Stimulated activated CD8-positive, alpha-beta memory T cell treated with anti-CD3 and anti-CD28 coated beads, Interleukin-4, amount 100 ng/mL, for 24 hours (primary cell): ENCODE results near the gene KCNJ18.
"Not testable (repeated sequence)": the region's sequence is repeated elsewhere in the genome, so short reads cannot be mapped to it uniquely, and the experiment has no call there.

Experiments used
- DNase-seq: peaks from one replicate; pipeline ENCODE4 v3.0.0-alpha.2; 2020; ENCODE audit warnings: low read depth

Gene KCNJ18

DNA sequence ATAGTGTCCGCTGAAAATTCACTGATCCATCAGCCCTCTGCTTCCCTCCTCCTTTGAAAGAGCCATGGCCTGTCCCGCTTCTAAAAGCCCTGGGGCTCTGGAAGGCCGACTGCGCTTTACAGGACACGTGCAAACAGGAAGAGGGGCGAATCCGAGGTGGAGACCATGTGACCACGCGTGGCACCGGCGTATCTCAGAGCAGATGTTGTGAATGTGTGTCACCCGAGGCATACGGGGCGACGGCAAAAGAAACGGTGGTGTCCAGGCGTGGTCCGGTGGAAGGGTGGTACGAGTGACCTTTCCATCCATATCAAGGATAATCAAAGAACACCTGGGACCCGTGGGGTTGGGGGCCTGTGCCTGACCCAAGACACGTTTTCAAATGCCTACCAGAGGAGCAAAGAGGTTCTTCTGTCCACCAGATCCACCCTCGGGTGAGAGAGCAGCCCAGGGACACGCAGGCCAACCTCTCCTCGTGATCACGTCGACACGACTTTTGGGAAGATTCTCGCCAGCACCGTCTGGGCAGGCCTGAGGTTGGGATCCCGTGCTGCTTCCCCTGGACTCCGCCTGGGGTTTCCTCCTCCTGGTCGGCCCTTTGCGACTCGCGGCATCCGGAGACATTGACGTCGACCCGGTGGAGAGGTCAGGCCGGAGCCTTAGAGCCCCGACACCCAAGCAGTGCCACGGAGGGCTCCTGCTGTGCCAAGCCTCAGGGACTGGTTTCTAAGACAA, 7.1 kb upstream of the KCNJ18 start:
- DNase-seq: not testable (repeated sequence)

GRCh38 chr17:21686165-21687015, 5.9 kb upstream of the KCNJ18 start:
- DNase-seq: no peak

- no peak for DNase-seq
These were observed 5.0 kb upstream of the KCNJ18 start for GRCh38 chr17:21687136-21687953.

GRCh38 chr17:21688293-21688949, 3.9 kb upstream of the KCNJ18 start:
- DNase-seq: no peak

- DNase-seq: no peak
These were observed 2.7 kb upstream of the KCNJ18 start for GRCh38 chr17:21689604-21690003.

GRCh38 chr17:21690811-21691210, 1.5 kb upstream of the KCNJ18 start:
- DNase-seq: not testable (repeated sequence)

DNA sequence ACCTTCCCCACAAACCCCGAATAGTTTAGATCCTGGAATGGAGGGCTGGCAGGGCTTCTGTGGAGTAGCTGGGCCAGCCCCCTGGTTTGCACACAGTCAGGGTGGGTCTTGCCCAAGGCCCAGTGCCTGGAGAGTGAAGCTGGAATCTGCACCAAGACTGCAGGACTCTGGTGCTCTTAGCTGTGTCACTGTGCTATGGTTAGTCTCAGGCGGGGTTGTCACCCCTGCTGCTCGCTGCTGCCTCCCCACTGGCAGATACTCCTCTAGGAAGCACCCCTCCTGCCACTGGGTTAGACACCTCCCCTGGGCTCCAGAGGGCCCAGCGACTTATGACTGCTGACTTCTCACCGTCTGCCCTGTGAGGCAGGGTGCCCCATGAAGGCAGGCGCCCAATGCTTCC, 842 bp upstream of the KCNJ18 start:
- not testable (repeated sequence) for DNase-seq

DNA sequence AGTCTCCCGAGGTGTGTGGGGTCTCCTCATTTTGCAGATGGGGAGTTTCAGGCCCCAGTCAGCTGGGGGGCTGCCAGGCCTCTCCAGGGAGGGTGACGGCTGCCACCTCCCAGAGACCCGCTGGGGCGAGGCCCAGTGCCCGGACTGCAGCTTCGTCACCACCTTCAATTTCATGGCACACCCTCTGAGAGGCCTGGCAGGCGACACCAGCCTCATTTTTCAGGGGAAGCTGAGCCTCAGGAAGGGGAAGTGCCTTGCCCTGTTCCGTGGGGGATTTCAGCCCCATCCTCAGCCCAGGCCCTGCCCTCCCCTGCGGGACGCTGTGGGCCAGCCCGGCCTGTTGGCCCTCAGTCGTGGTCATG, 362 bp downstream of the KCNJ18 start:
- DNase-seq: not testable (repeated sequence)

- not testable (repeated sequence) for DNase-seq
These were observed 1.1 kb downstream of the KCNJ18 start for GRCh38 chr17:21693391-21693796.

- not testable (repeated sequence) for DNase-seq
These were observed 1.6 kb downstream of the KCNJ18 start for GRCh38 chr17:21693937-21694336.

DNA sequence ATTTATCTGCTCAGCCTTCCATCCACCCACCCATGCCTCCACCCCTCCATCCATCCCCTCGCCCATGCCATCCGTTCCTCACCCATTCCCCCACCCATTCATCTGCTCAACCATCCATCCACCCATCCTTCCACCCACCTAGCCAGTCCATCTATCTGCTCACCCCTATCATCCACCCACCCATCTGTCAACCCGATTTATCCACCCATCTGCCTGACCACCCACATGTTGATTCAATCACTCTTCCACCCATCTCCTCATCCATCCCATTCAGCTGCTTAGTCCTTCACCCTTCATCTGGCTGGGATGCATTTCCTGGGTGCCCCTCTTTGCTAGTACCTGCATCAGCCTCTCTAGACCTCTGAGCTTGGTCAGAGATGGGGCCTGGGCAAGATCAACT, 3.9 kb downstream of the KCNJ18 start:
- DNase-seq: not testable (repeated sequence)

GRCh38 chr17:21696842-21697507, 4.7 kb downstream of the KCNJ18 start:
- not testable (repeated sequence) for DNase-seq

- not testable (repeated sequence) for DNase-seq
These were observed 5.2 kb downstream of the KCNJ18 start for GRCh38 chr17:21697508-21697860.

DNA sequence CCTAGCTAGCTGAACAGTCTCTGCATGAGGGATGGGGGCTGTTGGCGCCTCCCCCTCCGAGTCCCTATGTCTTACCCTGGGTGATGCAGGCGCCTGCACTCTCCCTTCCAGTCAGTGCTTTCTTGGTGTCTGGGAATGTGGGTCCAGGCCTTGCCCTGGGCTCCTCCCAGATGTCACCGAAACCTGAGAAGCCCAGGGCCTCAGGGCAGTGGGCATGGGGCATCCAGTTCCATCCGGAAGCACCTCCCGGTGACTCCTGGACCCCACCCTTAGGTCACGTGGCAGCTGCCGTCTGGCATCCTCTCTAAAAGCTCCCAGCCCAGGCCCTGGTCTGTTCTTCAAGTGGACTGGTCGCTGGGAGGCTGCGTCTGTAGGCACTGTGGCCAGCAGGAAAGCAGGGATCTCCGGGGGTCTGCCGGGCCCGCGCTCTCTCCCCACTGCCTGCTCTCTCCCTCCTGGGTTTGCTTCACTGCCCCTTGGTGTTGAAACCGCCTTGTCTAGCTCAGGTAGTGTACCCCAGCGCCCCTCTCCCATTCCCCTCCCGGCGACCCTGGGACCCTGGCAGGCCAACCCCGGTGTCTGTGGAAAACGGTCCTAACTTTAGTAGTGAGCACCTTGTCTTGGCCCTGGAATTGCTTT, 6.2 kb downstream of the KCNJ18 start:
- not testable (repeated sequence) for DNase-seq

DNA sequence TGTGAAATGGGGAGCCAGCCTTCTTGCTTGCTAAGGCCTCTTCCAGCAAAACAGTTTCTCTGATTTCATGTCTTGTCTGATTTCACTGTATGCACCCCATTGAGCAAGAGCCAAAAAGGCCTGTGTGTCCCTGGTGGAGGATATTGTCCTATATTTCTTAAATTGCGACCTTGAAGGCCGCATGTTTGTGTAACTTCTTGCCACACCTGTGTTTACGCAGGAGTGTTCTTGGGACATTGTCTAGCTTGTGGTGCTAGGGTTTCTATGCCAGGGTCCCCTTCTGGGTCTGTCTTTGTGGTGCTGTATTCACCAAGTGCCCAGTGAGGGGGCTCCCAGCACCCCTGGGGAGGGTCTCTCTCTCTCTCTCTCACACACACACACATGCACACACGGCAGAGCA, 6.8 kb downstream of the KCNJ18 start:
- not testable (repeated sequence) for DNase-seq

DNA sequence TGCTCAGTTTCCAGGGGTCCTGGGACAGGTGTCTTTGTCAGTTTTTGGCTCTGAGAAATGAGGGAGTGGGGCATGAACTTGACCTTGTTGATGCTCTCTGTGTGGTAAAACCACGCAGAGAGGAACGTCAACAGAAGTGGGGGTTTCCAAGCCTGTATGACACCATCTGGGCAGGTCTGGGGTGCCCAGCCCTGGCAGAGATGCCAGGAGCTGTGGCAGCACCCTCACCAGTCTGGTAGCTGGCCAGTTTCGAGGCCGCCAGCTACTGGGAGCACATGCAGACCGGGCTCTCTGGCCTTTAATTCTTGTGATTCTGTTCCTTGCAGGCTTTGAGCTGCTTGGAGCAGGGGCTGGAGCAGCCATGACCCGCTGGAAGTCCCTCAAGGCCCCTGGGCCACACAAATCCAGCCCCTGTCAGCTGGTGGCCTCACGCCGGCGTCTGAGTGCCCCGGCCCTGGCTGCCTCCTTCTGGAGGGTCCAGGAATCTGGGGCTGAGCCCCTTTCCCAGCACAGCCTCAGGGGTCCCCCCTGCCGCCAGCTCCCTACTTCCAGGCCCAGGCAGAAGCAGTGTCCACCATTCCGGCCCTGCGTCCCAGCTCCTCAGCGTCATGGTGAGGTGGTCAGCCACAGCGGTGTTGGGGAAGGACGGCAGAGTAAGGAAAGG, 7.4 kb downstream of the KCNJ18 start:
- DNase-seq: not testable (repeated sequence)

DNA sequence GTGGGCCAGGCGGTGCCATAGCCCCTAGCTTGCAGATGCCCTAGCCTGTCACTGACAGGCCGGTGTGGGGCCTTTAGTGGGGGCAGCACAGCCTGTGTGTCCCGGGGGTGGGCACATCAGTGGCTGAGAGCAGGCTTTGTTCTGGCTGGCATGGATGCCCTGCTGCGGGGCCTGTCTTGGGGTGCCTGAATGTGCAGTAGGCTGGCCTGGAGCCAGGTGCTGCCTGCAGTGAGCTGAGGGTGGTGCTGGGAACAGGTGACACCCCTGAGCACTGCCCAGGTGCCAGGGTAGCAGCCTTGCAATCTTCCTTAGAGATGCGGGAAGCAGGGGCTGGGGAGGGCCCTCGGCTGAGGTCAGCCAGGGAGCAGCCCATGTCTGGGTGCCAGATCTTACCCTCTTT, 8.8 kb downstream of the KCNJ18 start:
- not testable (repeated sequence) for DNase-seq

DNA sequence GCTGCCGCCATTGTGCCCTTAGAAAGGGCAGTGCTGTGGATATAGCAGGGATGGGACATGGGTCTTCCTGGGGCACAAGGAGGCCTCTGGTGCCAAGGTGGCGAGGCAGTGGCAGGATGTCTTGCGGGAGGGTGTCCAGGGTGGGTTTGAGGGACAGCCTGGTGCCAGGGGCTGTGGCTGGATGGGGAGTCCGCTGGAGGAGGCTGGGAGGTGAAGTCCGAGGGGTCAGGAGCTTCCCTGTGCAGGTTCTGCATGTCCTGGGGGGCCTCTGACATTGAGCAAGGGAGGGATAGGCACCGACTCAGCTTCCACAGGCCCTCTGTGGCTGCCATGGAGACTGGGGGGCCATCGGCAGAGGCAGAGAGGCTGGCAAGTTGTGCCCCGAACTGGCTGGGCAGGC, 9.7 kb downstream of the KCNJ18 start:
- DNase-seq: not testable (repeated sequence)

DNA sequence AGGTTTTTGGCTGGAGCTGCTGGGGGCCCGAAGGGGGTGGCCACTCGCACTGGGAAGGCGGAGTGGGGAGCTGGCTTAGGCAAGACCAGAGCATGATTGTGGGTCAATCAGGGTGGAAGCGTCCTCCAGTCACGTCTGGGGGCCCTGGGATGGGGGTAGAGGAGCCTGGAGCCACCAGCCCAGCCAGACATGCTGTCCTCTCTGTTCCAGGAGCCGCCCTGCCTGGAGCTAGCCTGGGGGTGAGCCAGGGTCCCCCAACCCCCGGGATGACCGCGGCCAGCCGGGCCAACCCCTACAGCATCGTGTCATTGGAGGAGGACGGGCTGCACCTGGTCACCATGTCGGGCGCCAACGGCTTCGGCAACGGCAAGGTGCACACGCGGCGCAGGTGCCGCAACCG, 10.2 kb downstream of the KCNJ18 start:
- not testable (repeated sequence) for DNase-seq

GRCh38 chr17:21702940-21703640, 10.8 kb downstream of the KCNJ18 start:
- DNase-seq: not testable (repeated sequence)
